Measurements from ENCODE around the gene OTUD3. TPM values are rescaled to one million over a fixed set of nuclear protein-coding genes. Genes with fewer than 3 reads are reported as not detected.
A peak's percentile ranks its signal among the peaks of the same experiment; 100 is the strongest.
"Not testable (repeated sequence)": the region's sequence is repeated elsewhere in the genome, so short reads cannot be mapped to it uniquely, and the experiment has no call there.

The OTUD3 gene
- total RNA-seq, 1 donor from 2014 or later: 14.2 TPM

DNA sequence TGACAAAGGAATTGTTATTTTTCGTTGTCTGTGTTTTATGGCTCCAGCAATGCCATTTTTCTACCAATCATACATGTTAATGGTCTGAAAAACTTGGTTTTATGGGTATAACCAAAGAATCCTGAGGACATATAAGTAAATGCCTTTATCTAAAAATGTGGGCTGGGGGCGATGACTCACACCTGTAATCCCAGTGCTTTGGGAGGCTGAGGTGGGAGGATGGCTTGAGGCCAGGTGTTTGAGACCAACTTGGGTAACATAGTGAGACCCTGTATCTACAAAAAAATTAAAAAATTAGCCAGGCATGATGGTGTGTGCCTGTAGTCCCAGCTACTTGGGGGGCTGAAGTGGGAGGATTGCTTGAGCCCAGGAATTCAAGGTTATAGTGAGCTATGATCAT, 12.7 kb upstream of the OTUD3 start:
- DNase-seq: not testable (repeated sequence)

- DNase-seq: no peak
These were observed 12.3 kb upstream of the OTUD3 start for GRCh38 chr1:19869929-19870328.

- no peak for DNase-seq
These were observed 10.0 kb upstream of the OTUD3 start for GRCh38 chr1:19872190-19872589.

DNA sequence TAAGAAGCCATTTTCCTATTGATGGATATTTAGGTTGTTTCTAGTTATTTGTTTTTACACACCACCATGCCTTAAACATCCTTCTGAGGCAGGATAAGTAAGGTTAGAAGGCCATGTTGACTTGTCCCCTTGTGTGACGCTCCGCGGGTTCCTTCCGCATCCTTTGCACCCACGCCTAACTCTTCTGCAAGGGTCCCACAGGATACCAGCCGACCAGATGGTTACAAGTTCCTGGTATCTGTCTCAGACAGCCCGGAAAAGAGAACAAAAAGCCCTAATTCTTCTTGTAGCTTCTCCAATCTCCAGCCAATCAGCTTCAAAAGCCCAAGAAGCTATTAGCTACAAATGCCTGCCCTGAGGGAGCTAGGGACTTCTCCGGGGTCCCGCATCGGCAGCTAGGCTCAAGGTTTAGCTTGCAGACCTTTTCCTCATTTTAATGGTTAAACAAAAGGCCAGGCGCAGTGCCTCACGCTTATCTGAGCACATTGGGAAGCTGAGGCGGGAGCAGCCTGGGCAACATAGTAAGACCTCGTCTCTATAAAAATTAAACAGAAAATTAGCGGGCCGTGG, 4.9 kb upstream of the OTUD3 start:
- no peak for DNase-seq

DNA sequence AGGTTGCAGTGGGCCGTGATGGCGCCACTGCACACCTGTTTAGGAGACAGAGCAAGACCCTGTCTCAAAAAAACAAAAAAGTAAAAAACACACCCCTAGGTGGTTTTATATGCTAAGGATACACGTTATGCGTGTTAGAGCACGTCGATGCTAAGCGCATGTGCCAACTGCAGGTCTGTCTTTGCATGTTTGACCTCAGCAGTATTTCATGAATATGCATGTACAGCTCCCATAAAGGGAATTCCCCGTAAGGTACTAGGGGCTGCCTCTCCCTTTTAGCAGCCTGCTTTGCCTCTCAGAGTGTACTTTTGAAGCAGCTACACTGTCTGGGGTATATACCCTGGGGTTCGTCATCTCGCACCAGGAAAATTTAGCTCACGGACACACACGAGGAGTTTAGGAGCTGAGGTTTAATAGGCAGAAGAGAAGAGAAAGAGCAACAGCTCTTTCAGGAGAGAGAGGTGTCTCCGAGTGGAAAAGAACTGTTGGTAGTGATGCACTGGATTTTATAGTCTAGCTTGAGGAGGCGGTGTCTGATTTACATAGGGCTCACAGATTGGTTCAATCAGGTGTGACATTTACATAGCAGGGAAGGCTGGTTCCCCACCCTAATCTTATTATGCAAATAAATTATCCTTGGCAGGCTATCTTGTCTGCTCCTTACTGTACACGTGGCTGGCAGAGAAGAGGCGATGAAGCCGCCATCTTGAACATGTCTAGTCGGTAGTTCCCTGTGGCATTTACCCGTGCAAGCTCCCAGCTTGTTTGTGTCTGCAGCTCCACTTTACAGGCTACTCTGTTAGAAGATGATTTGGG, 4.2 kb upstream of the OTUD3 start:
- DNase-seq: no peak

DNA sequence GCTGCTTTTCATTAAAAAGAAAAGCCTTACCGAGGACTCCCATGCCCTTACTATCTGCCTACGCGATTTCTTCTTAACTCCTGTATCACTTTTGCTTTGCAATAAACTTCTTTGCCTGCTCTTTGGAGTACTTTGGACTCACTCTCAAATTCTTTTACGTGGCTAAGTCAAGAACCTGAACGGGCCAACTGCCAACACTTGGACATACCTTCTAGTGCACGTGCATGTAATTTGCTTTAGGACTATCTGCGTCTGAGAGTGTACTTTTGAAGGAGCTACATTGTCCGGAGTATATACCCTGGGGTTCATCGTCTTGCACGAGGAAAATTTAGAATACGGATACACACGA, 3.6 kb upstream of the OTUD3 start:
- DNase-seq: no peak

DNA sequence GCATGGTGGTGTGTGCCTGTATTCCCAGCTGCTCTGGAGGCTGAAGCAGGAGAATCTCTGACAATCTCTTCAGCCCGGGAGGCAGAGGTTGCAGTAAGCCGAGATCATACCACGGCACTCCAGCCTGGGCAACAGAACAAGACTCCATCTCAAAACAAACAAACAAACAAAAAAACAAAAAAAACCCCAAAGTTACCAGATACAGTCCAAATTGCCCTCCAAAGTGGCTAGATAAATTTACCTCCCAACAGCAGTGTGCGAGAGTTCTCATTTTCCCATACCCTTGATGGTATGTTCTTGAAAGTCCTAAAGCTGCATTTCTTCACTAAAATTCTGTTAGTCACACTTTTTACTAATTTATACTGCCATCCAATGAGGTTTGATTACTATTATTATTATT, 3.0 kb upstream of the OTUD3 start:
- no peak for DNase-seq

GRCh38 chr1:19879661-19880060, 2.5 kb upstream of the OTUD3 start:
- no peak for DNase-seq

- not testable (repeated sequence) for DNase-seq
These were observed 1.4 kb upstream of the OTUD3 start for GRCh38 chr1:19880841-19881240.

DNA sequence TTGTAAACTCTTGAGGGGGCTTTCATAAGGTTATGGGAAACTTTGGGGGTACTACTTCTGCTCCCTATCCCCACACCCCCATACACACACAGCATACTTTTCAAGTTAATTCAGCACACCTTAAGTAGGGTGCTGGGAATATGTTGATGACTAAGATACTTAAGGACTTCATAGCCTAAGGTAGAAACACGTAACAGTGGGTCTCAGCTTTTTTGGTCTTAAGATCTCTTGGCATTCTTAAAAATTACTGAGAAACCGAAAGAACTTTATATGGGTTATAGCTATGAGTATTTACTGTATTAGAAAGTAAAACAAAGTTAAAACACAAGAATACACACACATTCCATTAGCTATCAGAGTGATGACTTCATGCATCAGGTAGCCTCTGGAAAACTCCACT, 2.1 kb downstream of the OTUD3 start:
- DNase-seq: no peak

GRCh38 chr1:19885821-19886220, 3.6 kb downstream of the OTUD3 start:
- DNase-seq: no peak

DNA sequence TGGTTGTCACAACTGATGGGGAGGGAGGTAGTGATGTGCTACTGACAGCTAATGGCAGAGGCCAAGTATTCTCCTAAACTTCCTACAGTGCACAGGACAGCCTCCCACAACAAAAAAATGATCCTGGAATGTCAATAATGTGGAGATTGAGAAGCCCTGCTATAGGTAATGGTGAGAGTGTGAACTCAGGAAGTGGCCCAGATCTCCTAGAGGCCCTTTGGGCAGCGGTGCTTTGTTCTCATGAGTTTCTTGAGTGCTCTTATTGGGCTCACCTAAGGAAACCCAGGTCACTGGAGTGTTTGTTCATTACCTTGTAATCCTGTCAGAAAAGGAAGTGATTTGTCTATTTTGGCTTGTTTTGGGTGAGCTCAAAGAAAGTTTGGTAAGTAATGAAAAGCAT, 5.9 kb downstream of the OTUD3 start:
- DNase-seq: no peak

- DNase-seq: no peak
These were observed 7.5 kb downstream of the OTUD3 start for GRCh38 chr1:19889656-19890055.

- no peak for DNase-seq
These were observed 9.9 kb downstream of the OTUD3 start for GRCh38 chr1:19892129-19892528.

DNA sequence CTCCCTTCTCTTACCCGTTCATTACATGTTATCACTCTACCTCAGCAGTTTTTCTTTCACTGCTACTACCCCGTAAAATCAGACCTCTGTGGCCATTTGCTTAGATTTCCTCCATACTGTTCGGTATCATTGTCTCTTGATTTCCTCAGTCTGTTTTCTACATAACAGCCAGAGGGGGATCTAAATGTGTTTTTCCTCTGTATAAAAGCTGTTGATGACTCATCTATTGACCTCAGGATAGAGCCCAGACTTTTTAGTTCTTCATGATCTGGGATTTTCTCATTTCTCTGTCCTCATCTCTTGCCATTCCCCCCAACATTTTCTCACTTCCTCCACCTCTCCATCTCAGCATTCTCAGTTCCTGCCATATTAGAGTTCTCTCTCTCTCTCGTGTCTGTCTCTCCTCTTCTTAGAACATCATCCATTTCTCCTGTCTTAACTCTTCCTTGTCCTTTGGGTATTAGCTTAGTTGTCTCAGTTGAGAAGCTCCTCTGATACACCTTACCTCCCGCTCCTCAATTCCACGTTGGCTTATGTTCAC, 10.5 kb downstream of the OTUD3 start:
- DNase-seq: no peak

- DNase-seq: no peak
These were observed 11.5 kb downstream of the OTUD3 start for GRCh38 chr1:19893687-19894086.

DNA sequence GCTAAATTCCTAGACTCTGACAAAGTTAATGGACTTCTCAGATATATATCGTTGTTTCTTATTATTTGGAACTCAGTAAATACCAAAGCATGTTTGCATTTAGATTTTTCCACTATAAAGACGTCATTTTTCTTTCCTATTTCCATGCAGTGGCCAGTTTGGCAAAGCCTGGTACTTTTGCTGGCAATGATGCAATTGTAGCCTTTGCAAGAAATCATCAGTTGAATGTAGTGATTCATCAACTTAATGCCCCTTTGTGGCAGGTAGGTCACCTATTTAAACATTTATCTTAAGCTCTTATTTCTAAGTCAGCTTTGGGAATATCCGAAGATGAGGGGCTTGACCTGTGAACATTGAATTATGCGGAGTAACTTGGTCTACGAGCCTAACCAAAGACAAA, 12.0 kb downstream of the OTUD3 start:
- DNase-seq: no peak

DNA sequence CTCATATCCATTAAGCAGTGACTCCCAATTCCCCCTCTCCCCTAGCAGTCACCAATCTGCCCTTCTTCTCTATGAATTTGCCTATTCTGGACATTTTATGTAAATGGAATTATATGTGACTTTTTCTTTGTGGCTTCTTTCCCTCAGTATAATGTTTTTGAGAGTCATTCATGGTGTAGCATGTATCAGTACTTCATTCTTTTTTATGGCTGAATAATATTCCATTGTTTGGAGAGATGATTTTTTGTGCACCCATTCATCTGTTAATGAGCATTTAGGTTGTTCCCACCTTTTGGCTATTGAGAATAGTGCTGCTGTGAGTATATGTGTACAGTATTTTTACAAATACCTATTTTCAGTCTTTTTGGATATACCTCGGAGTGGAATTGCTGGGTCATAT, 19.5 kb downstream of the OTUD3 start:
- DNase-seq: no peak

GRCh38 chr1:19903621-19904020, 21.4 kb downstream of the OTUD3 start:
- no peak for DNase-seq

GRCh38 chr1:19907456-19907855, 25.3 kb downstream of the OTUD3 start:
- no peak for DNase-seq

DNA sequence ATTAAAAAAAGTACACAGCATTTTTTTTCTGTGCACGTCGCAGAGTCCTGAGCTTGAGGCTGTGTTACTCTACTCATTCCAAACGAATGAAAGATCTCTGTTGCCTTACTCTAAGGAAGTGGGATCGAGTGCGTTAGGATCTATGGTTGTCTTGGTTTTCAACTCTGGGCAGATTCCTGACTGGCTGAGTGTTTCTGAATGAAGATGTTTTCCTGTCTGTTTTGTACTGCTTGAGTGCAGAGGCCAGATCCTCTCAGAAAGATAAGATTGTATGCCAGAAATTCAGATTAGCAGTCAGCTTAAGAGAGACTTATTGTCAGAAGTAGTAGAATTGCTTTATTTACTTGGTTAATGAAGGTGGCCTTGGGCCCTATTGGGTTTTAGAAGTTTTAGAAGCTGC, 27.2 kb downstream of the OTUD3 start:
- DNase-seq: no peak

- no peak for DNase-seq
These were observed 27.8 kb downstream of the OTUD3 start for GRCh38 chr1:19909971-19910370.

DNA sequence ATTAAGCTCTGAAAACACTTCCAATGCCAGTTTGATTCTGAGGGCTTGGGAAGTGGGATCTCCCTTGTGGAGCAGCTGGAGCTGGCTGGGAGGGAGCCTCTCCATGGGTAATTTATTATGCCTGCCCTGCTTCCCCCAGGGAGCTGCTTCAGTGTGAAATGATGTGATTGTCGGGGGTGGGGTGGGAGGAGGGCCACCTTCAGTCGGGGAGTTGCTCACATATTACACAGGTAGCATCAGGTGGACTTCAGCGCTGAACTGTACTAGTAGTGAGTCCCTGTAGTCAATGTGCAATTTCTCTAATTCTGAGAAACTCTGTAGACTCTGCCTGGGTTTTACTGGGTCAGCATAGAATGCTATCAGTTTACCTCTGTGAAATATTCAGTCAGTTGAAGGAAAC, 28.5 kb downstream of the OTUD3 start:
- DNase-seq: no peak

DNA sequence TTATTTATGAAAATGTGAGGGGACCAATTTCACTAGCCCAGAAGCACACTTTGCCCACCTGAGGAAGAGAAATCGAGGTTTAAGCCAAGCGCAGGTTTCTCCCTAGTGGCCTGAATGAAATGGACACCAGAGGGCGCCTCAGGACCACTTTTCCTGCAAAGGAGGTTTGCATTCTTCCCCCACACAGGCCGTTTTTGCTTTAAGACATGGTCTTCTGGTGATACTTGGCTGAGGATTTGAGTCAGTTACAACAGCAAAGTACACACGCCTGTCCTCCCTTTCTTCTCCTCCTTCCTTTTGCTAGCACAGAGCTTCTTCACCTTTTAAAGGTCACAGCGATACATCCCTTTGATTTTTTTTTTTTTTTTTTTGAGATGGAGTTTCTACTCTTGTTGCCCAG, 35.9 kb downstream of the OTUD3 start:
- DNase-seq: peak; percentile 62

Data from occipital lobe (tissue), 2 donors.